HCT116 (cell line): ENCODE results near the gene PCDH9. TPM values are rescaled to one million over a fixed set of nuclear protein-coding genes. Genes with fewer than 3 reads are reported as not detected.

Experiments used
- ATAC-seq: fragments of 200-7000 bp; cut with Tn5 transposase; 2 replicates; pipeline ENCODE4 v1.9.1; 2020; ENCODE audit warnings: mild to moderate bottlenecking, moderate library complexity
- BruUV-seq: library from RNA; stranded (reverse); fragments of 400-500 nt; replicated peaks from 2 replicates; lab custom pipeline; 2021; lab: Mats Ljungman, UMichigan
- CTCF ChIA-PET: fragments of 300-600 bp; sonication (Branson Sonifier 250); formaldehyde crosslinking; loops from one replicate; lab custom pipeline; 2021; ENCODE audit warnings: antibody characterized with exemption; lab: Charles Lee
- POLR2A ChIA-PET: fragments of 300-600, 350-600 bp; sonication (Branson Sonifier 250); formaldehyde crosslinking; loops from one replicate; lab custom pipeline; 2021; ENCODE audit warnings: antibody characterized with exemption; lab: Charles Lee
- RAD21 ChIA-PET, 2 experiments: fragments of 300-600 bp; sonication (Branson Sonifier 250); formaldehyde crosslinking; loops; one replicate each; lab custom pipeline; 2023; ENCODE audit warnings: low total read pairs in 2 of 2; ENCODE audit not compliant: uncharacterized antibody in 2 of 2, unreplicated experiment in 2 of 2, low non-redundant PET in 1 of 2; lab: Charles Lee
- DNase-seq: peaks from one replicate; pipeline ENCODE4 v3.0.0-alpha.2; 2010; ENCODE audit warnings: low read depth, low spot score
- H2AFZ ChIP-seq: fragments of 200-600 bp; shearing (Covaris generic), sonication (generic); 2 replicates; pipeline ENCODE4 v1.6.1; 2017; ENCODE audit warnings: low read depth, mixed run types, mixed read lengths, antibody characterized with exemption, low read length; ENCODE audit not compliant: poor library complexity, severe bottlenecking
- H3K27ac ChIP-seq: 2 replicates; pipeline ENCODE4 v1.5.1; 2012; ENCODE audit warnings: low read depth, low read length
- H3K27me3 ChIP-seq: fragments of 200-600 bp; sonication (generic); 2 replicates; pipeline ENCODE4 v1.6.1; 2016; ENCODE audit warnings: mixed run types, low read length, mixed read lengths; ENCODE audit not compliant: insufficient read depth
- H3K36me3 ChIP-seq, 2 experiments: fragments of 200-500 bp in 1 of 2; fragments of 200-600 bp in 1 of 2; sonication (Bioruptor generic) in 1 of 2; sonication (generic) in 1 of 2; 2 replicates each; pipeline versions ENCODE4 v1.5.1 to v1.6.1; 2014 to 2016; ENCODE audit warnings: low read length in 2 of 2, inconsistent platforms in 1 of 2, mixed read lengths in 1 of 2, mixed run types in 1 of 2; ENCODE audit not compliant: insufficient read depth in 2 of 2, control insufficient read depth in 1 of 2
- H3K4me1 ChIP-seq, 2 experiments: fragments of 200-600 bp in 1 of 2; sonication (generic) in 1 of 2; 2 replicates each; pipeline versions ENCODE4 v1.5.1 to v1.6.1; 2012 to 2017; ENCODE audit warnings: low read length in 2 of 2, inconsistent platforms in 1 of 2, mild to moderate bottlenecking in 1 of 2, mixed read lengths in 1 of 2, mixed run types in 1 of 2, moderate library complexity in 1 of 2; ENCODE audit not compliant: insufficient read depth in 2 of 2, control insufficient read depth in 1 of 2
- H3K4me2 ChIP-seq: fragments of 200-600 bp; sonication (generic); 2 replicates; pipeline ENCODE4 v1.6.1; 2017; ENCODE audit warnings: mixed run types, low read length, mixed read lengths
- H3K4me3 ChIP-seq, 2 experiments: fragments of 200-600 bp in 1 of 2; sonication (generic) in 1 of 2; replicated peaks in 1 of 2; 2 replicates each; pipeline ENCODE4 v1.5.1; 2011 to 2016; ENCODE audit warnings: low read length in 2 of 2, control low read depth in 1 of 2, low read depth in 1 of 2, mild to moderate bottlenecking in 1 of 2, mixed read lengths in 1 of 2, mixed run types in 1 of 2
- H3K79me2 ChIP-seq: fragments of 200-600 bp; sonication (generic); 2 replicates; pipeline ENCODE4 v1.6.1; 2017; ENCODE audit warnings: mild to moderate bottlenecking, mixed run types, low read length, moderate library complexity, mixed read lengths; ENCODE audit not compliant: insufficient read depth
- H3K9ac ChIP-seq: fragments of 200-600 bp; sonication (generic); 2 replicates; pipeline ENCODE4 v1.6.1; 2016; ENCODE audit warnings: low read length, mixed read lengths
- H3K9me2 ChIP-seq: fragments of 200-600 bp; sonication (generic), shearing (Covaris generic); 2 replicates; pipeline ENCODE4 v1.6.1; 2017; ENCODE audit warnings: mixed run types, mild to moderate bottlenecking, moderate library complexity; ENCODE audit not compliant: insufficient read depth
- H3K9me3 ChIP-seq, 2 experiments: fragments of 200-500 bp in 1 of 2; fragments of 200-600 bp in 1 of 2; sonication (Bioruptor generic) in 1 of 2; sonication (generic) in 1 of 2; 2 replicates each; pipeline ENCODE4 v1.6.1; 2014 to 2017; ENCODE audit warnings: low read length in 2 of 2, mixed read lengths in 2 of 2, inconsistent platforms in 1 of 2, low read depth in 1 of 2, mild to moderate bottlenecking in 1 of 2, mixed run types in 1 of 2, moderate library complexity in 1 of 2; ENCODE audit not compliant: control insufficient read depth in 1 of 2, insufficient read depth in 1 of 2
- H4K20me1 ChIP-seq: fragments of 200-600 bp; sonication (generic), shearing (Covaris generic); 2 replicates; pipeline ENCODE4 v1.6.1; 2017; ENCODE audit warnings: mixed run types, mild to moderate bottlenecking, moderate library complexity; ENCODE audit not compliant: insufficient read depth
- CBX3 ChIP-seq: IDR thresholded peaks from 2 replicates; pipeline ENCODE4 v1.6.1; 2012; ENCODE audit warnings: low read depth
- CTCF ChIP-seq, 3 experiments: fragments of 200-600 bp in 1 of 3; sonication (generic) in 1 of 3; IDR thresholded peaks in 2 of 3; conservative IDR thresholded peaks in 1 of 3; 2 replicates each; pipeline ENCODE4 v1.5.1; 2012 to 2017; ENCODE audit warnings: low read depth in 2 of 3, low read length in 2 of 3, antibody characterized with exemption in 1 of 3, borderline replicate concordance in 1 of 3, control low read depth in 1 of 3, mild to moderate bottlenecking in 1 of 3, mixed read lengths in 1 of 3, mixed run types in 1 of 3, moderate library complexity in 1 of 3; ENCODE audit not compliant: insufficient read depth in 1 of 3
- EGR1 ChIP-seq: IDR thresholded peaks from 2 replicates; pipeline ENCODE4 v1.6.1; 2012; ENCODE audit warnings: low read depth
- ELF1 ChIP-seq: IDR thresholded peaks from 2 replicates; pipeline ENCODE4 v1.6.1; 2012; ENCODE audit warnings: low read depth, borderline replicate concordance
- EZH2 ChIP-seq: fragments of 200-600 bp; sonication (generic); IDR thresholded peaks from 2 replicates; pipeline ENCODE4 v1.6.1; 2017; ENCODE audit warnings: antibody characterized with exemption, mixed run types
- EZH2phosphoT487 ChIP-seq: fragments of 200-600 bp; IDR thresholded peaks from 2 replicates; pipeline ENCODE4 v1.6.1; 2018; ENCODE audit warnings: antibody characterized with exemption, borderline replicate concordance
- FOSL1 ChIP-seq: IDR thresholded peaks from 2 replicates; pipeline ENCODE4 v1.6.1; 2012; ENCODE audit warnings: low read depth
- JUND ChIP-seq: IDR thresholded peaks from 2 replicates; pipeline ENCODE4 v1.6.1; 2012
- MAX ChIP-seq: IDR thresholded peaks from 2 replicates; pipeline ENCODE4 v1.6.1; 2012
- POLR2AphosphoS5 ChIP-seq: IDR thresholded peaks from 2 replicates; pipeline ENCODE4 v1.6.1; 2011; ENCODE audit warnings: mild to moderate bottlenecking, low read depth, low read length, moderate library complexity
- RAD21 ChIP-seq: IDR thresholded peaks from 2 replicates; pipeline ENCODE4 v1.6.1; 2012; ENCODE audit warnings: low read depth, mild to moderate bottlenecking
- SIN3A ChIP-seq: IDR thresholded peaks from 2 replicates; pipeline ENCODE4 v1.6.1; 2012; ENCODE audit warnings: low read depth
- SP1 ChIP-seq: IDR thresholded peaks from 2 replicates; pipeline ENCODE4 v1.6.1; 2012; ENCODE audit warnings: low read depth
- SRF ChIP-seq: IDR thresholded peaks from 2 replicates; pipeline ENCODE4 v1.6.1; 2012; ENCODE audit warnings: low read depth
- TCF7L2 ChIP-seq: IDR thresholded peaks from 2 replicates; pipeline ENCODE4 v1.7.0; 2011; ENCODE audit warnings: borderline replicate concordance, inconsistent platforms; ENCODE audit not compliant: insufficient read depth, insufficient read length; ENCODE audit errors: extremely low read depth
- YY1 ChIP-seq: IDR thresholded peaks from 2 replicates; pipeline ENCODE4 v1.6.1; 2011; ENCODE audit warnings: low read length, low read depth, moderate library complexity, mild to moderate bottlenecking; ENCODE audit not compliant: insufficient replicate concordance; ENCODE audit errors: extremely low read depth
- ZBTB33 ChIP-seq: IDR thresholded peaks from 2 replicates; pipeline ENCODE4 v1.6.1; 2011; ENCODE audit warnings: mild to moderate bottlenecking, low read length, moderate library complexity; ENCODE audit not compliant: insufficient replicate concordance; ENCODE audit errors: extremely low read depth
- ZFX ChIP-seq: fragments of 450-650 bp; IDR thresholded peaks from 2 replicates; pipeline ENCODE4 v1.6.1; 2017
- ZNF274 ChIP-seq: fragments of 200-500 bp; sonication (Bioruptor generic); IDR thresholded peaks from 2 replicates; pipeline ENCODE4 v1.6.1; 2014; ENCODE audit warnings: mild to moderate bottlenecking, low read depth, low read length, inconsistent platforms
- intact Hi-C: fragments of 100-400 bp; cut with micrococcal nuclease; formaldehyde crosslinking; loops from 2 replicates; pipeline ENCODE4 v1.10.0; 2022
- total RNA-seq: library from RNA; stranded (reverse); gene quantifications from one replicate; pipeline ENCODE4 v1.2.1, GENCODE V29; 2021; ENCODE audit not compliant: unreplicated experiment

Gene PCDH9
- total RNA-seq, 1 experiment from 2014 or later, result 0.02 TPM

GRCh38 chr13:66751691-66752090 lies 478.4 kb downstream of the PCDH9 start:
- no peaks in the 10 kb centered on the region for H3K4me1 ChIP-seq
- H4K20me1 ChIP-seq, result no peaks in the 10 kb centered on the region
- H3K4me3 ChIP-seq, result no peak overlapping the region
- ChIA-PET RAD21 (no interaction called here), CTCF (no interaction called here), POLR2A (no interaction called here)
- H3K27me3 ChIP-seq, result no peaks in the 10 kb centered on the region
- no peak overlapping the region for H3K4me2 ChIP-seq
- intact Hi-C loops, result no loop called here
- no peaks in the 10 kb centered on the region; the same call in 1 of the 2 replicates for H3K9me2 ChIP-seq
- no peak for ATAC-seq
- DNase-seq, result no peak
- no peak overlapping the region for H3K27ac ChIP-seq
- BruUV-seq, result no TSS peak
- no peaks in the 10 kb centered on the region for H3K36me3 ChIP-seq
- H3K9ac ChIP-seq, result no peak overlapping the region
- TF ChIP-seq EGR1 (no peak), FOSL1 (no peak), ZNF274 (no peak), SP1 (no peak), EZH2phosphoT487 (no peak), CBX3 (no peak), RAD21 (no peak), TCF7L2 (no peak), CTCF (IDR thresholded peaks at IDR 0.05 in 2 of 3, conservative IDR thresholded peaks at IDR 0.05 in 1 of 3; ENCODE audit: borderline replicate concordance in 1 of 3, insufficient read depth in 1 of 3, low read depth in 2 of 3, low read length in 2 of 3) (no peak), EZH2 (no peak), MAX (no peak), POLR2AphosphoS5 (no peak), SRF (no peak), YY1 (no peak), ZFX (no peak), ELF1 (no peak), SIN3A (no peak), ZBTB33 (no peak), JUND (no peak)
- TF ChIP-seq, all 23 proteins: peak for 0
- no peaks in the 10 kb centered on the region; a peak in 1 of 4 replicates for H3K9me3 ChIP-seq
- no peak overlapping the region for H2AFZ ChIP-seq
- no peaks in the 10 kb centered on the region for H3K79me2 ChIP-seq
